Measurements from ENCODE around the gene PFN4. TPM values are rescaled to one million over a fixed set of nuclear protein-coding genes. Genes with fewer than 3 reads are reported as not detected.

PFN4 gene
- total and polyA plus RNA-seq, 2 of the 4 experiments (the other 2 are of a cell fraction): 0.36 to 0.48 TPM

DNA sequence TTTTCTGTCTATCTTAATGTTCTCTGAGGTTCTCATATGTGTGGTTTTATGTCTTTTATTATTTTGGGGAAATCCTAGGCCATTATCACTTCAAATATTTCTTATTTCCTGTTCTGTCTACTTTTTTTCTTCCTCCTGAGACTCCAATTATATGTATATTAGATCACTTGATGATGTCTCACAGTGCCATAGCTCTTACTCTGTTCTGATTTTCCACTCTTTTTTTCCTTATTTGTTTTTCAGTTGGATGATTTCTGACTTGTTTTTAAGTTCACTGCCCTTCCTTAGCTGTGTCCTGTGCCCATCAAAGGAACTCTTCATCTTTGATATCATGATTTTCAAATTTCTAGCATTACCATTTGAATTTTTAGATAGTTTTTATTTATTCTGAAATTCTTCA, 24.2 kb upstream of the PFN4 start:
- H2AFZ ChIP-seq (replicated peaks; ENCODE audit: low read length, poor library complexity): no peak overlapping the region
- H2BK15ac ChIP-seq (ENCODE audit: low read depth, low read length): no peak overlapping the region
- CTCF ChIA-PET: interaction anchor here (1.2 kb wide), 1 partner anchor 36 kb away, joined by 3 read pairs; no protein-coding TSS in a partner anchor
- H3K18ac ChIP-seq (ENCODE audit: low read depth, low read length): no peak overlapping the region
- BruUV-seq (replicated peaks): no TSS peak
- no peak overlapping the region for H3K56ac ChIP-seq (ENCODE audit: extremely low read depth, insufficient read depth, low read length)
- no peak overlapping the region for H3K14ac ChIP-seq (replicated peaks; ENCODE audit: low read depth, low read length)
- intact Hi-C loops (cut with micrococcal nuclease) (no loop called here), in situ Hi-C loops (cut with MboI; ENCODE audit: low sequenced_read_pairs) (no loop called here), dilution Hi-C loops (cut with HindIII; ENCODE audit: low sequenced_read_pairs, unreplicated experiment) (no loop called here)
- no peak overlapping the region for H3K23ac ChIP-seq (ENCODE audit: low read depth, low read length)
- no peaks in the 10 kb centered on the region for H3K4me1 ChIP-seq (ENCODE audit: control insufficient read depth, insufficient read depth, low read length)
- H3K4ac ChIP-seq (ENCODE audit: low read depth, low read length): no peak overlapping the region
- H4K5ac ChIP-seq (ENCODE audit: low read depth, low read length): no peak overlapping the region
- H3K79me1 ChIP-seq (ENCODE audit: low read depth in 1 of 2, low read length in 2 of 2): no peaks in the 10 kb centered on the region
- no peak overlapping the region for H2AK5ac ChIP-seq (ENCODE audit: low read depth, low read length)
- H2BK120ac ChIP-seq (ENCODE audit: low read depth, low read length): no peak overlapping the region
- H2BK5ac ChIP-seq (ENCODE audit: low read depth, low read length, poor library complexity, severe bottlenecking): no peak overlapping the region
- peaks cover 4% of the 10 kb centered on the region; the same call in 1 of the 2 replicates for H3K36me3 ChIP-seq (ENCODE audit: control insufficient read depth, insufficient read depth, low read length)
- no peak overlapping the region for H2AK9ac ChIP-seq (replicated peaks; ENCODE audit: low read depth, low read length, poor library complexity)
- no peaks in the 10 kb centered on the region for H4K20me1 ChIP-seq (ENCODE audit: insufficient read depth, low read length)
- H3K4me3 ChIP-seq (ENCODE audit: insufficient read depth, low read depth, low read length): no peak overlapping the region
- DNase-seq: no peak
- no peak overlapping the region for H2BK20ac ChIP-seq (ENCODE audit: low read depth, low read length)
- ATAC-seq (ENCODE audit: low read depth): no peak
- no peak overlapping the region for H3K27ac ChIP-seq (ENCODE audit: insufficient read depth, low read length)
- POLR2A ChIA-PET (ENCODE audit: unreplicated experiment): no interaction called here
- H3K9me1 ChIP-seq (ENCODE audit: insufficient read depth, low read length): no peaks in the 10 kb centered on the region
- no peak overlapping the region for H4K8ac ChIP-seq (ENCODE audit: low read depth in 2 of 2, low read length in 2 of 2)
- H3K9me3 ChIP-seq (ENCODE audit: control insufficient read depth, insufficient read depth, low read length): peaks cover 6% of the 10 kb centered on the region
- no peak overlapping the region for H4K91ac ChIP-seq (ENCODE audit: insufficient read depth, low read depth, low read length)
- TF ChIP-seq, protein P1, sequence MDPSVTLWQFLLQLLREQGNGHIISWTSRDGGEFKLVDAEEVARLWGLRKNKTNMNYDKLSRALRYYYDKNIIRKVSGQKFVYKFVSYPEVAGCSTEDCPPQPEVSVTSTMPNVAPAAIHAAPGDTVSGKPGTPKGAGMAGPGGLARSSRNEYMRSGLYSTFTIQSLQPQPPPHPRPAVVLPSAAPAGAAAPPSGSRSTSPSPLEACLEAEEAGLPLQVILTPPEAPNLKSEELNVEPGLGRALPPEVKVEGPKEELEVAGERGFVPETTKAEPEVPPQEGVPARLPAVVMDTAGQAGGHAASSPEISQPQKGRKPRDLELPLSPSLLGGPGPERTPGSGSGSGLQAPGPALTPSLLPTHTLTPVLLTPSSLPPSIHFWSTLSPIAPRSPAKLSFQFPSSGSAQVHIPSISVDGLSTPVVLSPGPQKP (IDR thresholded peaks at IDR 0.05; ENCODE audit: borderline replicate concordance, low read depth, low read length): no peak
- TF ChIP-seq MXI1 (IDR thresholded peaks at IDR 0.05; ENCODE audit: borderline replicate concordance, low read depth, low read length) (no peak), FOS (IDR thresholded peaks at IDR 0.05; ENCODE audit: low read depth, low read length) (no peak), POLR2A (IDR thresholded peaks at IDR 0.05; ENCODE audit: low read depth, low read length) (no peak), CEBPB (IDR thresholded peaks at IDR 0.05; ENCODE audit: low read depth, low read length) (no peak), RFX5 (IDR thresholded peaks at IDR 0.05; ENCODE audit: low read depth, low read length) (no peak), CHD1 (IDR thresholded peaks at IDR 0.05; ENCODE audit: low read depth, low read length) (no peak), MAFK (IDR thresholded peaks at IDR 0.05; ENCODE audit: low read depth, low read length) (no peak), SMC3 (IDR thresholded peaks at IDR 0.05; ENCODE audit: low read depth, low read length) (no peak), RCOR1 (IDR thresholded peaks at IDR 0.05; ENCODE audit: insufficient replicate concordance, low read length) (no peak), RAD21 (IDR thresholded peaks at IDR 0.05; ENCODE audit: low read length) (no peak), NFE2L2 (IDR thresholded peaks at IDR 0.05; ENCODE audit: low read depth, low read length) (no peak), MAZ (IDR thresholded peaks at IDR 0.05; ENCODE audit: borderline replicate concordance, low read depth, low read length) (no peak), BHLHE40 (IDR thresholded peaks at IDR 0.05; ENCODE audit: low read depth, low read length) (no peak)
- TF ChIP-seq, protein P2, sequence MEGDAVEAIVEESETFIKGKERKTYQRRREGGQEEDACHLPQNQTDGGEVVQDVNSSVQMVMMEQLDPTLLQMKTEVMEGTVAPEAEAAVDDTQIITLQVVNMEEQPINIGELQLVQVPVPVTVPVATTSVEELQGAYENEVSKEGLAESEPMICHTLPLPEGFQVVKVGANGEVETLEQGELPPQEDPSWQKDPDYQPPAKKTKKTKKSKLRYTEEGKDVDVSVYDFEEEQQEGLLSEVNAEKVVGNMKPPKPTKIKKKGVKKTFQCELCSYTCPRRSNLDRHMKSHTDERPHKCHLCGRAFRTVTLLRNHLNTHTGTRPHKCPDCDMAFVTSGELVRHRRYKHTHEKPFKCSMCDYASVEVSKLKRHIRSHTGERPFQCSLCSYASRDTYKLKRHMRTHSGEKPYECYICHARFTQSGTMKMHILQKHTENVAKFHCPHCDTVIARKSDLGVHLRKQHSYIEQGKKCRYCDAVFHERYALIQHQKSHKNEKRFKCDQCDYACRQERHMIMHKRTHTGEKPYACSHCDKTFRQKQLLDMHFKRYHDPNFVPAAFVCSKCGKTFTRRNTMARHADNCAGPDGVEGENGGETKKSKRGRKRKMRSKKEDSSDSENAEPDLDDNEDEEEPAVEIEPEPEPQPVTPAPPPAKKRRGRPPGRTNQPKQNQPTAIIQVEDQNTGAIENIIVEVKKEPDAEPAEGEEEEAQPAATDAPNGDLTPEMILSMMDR (conservative IDR thresholded peaks at IDR 0.05; ENCODE audit: low read depth, low read length): no peak
- TF ChIP-seq, protein P3, sequence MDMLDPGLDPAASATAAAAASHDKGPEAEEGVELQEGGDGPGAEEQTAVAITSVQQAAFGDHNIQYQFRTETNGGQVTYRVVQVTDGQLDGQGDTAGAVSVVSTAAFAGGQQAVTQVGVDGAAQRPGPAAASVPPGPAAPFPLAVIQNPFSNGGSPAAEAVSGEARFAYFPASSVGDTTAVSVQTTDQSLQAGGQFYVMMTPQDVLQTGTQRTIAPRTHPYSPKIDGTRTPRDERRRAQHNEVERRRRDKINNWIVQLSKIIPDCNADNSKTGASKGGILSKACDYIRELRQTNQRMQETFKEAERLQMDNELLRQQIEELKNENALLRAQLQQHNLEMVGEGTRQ (IDR thresholded peaks at IDR 0.05; ENCODE audit: low read depth, low read length): no peak
- H3K9ac ChIP-seq (ENCODE audit: low read depth, low read length): no peak overlapping the region
- no peaks in the 10 kb centered on the region for H3K27me3 ChIP-seq (ENCODE audit: control insufficient read depth, insufficient read depth, low read length)
- no peak overlapping the region for H3K4me2 ChIP-seq (ENCODE audit: low read depth, low read length)
